Erythroblast (primary cell): ENCODE measurements around the gene CLASP1.

ENCODE experiments used
- GATA1 ChIP-seq: IDR thresholded peaks from 2 replicates; pipeline ENCODE4 v1.6.1; 2011; ENCODE audit warnings: low read depth, mild to moderate bottlenecking, control low read depth, low read length, moderate library complexity
- POLR2A ChIP-seq: IDR thresholded peaks from 2 replicates; pipeline ENCODE4 v1.6.1; 2011; ENCODE audit warnings: mild to moderate bottlenecking, low read length

DNA sequence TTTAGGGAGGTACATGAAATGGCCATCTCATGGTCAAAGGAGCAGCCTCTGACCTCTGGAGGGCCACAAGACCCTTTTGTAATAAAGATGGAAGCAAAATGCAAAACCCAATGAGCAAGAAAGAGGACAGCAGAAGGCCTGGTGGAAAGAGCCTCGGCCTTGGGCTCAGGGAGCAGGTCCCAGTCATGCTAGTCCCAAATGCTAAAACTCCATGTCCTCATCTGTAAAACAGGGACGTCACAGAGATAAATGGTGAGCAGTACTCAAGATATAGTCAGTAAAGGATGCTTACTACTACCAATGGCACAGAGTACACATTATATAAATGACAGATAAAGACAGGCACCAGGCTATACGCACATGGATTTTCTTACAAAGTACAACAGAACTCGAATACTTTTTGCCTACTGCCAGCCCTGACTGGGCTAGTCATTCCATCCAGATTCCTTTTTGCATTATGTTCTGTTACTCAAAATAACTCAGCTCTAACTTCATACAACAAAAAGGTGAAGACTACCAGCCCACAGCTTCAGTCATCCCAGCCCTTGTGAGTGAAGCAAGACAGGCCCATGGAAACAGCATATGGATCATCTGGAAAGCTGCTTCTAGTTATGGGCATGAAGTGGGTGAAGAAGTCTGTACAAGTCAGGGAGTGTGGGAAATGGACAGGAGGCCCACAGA, 299.4 kb downstream of the CLASP1 start:
- TF ChIP-seq POLR2A = no peak
- TF ChIP-seq GATA1 = no peak
